Stimulated activated CD8-positive, alpha-beta memory T cell treated with anti-CD3 and anti-CD28 coated beads, Interleukin-4, amount 100 ng/mL, for 1 hour (primary cell): Measurements from ENCODE around the gene HES5.

Experiments
- DNase-seq, 2 donors: peaks; one replicate each; pipeline ENCODE4 v3.0.0-alpha.2; 2020; ENCODE audit warnings: low read depth in 2 of 2, low spot score in 1 of 2

The HES5 gene

DNA sequence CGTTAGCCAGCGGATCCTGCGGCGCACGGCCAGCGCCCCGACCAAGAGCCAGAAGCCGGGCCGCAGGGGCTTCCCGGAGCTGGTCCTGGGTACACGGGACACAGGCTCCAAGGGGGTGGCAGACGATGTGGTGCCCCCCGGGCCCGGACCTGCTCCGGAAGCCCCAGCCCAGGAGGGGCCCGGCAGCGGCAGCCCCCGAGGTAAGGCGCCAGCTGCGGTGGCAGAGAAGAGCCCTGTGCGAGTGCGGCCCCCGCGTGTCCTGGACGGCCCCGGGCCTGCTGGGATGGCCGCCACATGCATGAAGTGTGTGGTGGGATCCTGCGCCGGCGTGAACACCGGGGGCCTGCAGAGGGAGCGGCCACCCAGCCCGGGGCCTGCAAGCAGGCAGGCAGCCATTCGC lies 27.9 kb downstream of the HES5 start:
- DNase-seq: no peak

DNA sequence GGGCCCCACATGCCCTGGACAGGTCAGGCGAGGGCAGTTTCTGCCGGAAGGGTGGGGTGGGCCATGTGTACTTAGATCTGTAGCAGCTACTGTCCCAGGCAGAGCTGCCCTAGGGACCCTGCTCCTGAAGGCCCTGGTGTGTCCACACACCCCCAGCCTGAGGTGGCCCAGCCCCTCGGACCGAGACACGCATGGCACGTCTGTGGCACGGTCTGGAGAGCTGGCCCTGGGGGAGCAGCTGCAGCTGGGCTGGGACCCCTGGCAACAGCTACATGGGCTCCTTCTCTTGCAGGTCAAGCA lies 28.3 kb downstream of the HES5 start:
- DNase-seq: no peak

DNA sequence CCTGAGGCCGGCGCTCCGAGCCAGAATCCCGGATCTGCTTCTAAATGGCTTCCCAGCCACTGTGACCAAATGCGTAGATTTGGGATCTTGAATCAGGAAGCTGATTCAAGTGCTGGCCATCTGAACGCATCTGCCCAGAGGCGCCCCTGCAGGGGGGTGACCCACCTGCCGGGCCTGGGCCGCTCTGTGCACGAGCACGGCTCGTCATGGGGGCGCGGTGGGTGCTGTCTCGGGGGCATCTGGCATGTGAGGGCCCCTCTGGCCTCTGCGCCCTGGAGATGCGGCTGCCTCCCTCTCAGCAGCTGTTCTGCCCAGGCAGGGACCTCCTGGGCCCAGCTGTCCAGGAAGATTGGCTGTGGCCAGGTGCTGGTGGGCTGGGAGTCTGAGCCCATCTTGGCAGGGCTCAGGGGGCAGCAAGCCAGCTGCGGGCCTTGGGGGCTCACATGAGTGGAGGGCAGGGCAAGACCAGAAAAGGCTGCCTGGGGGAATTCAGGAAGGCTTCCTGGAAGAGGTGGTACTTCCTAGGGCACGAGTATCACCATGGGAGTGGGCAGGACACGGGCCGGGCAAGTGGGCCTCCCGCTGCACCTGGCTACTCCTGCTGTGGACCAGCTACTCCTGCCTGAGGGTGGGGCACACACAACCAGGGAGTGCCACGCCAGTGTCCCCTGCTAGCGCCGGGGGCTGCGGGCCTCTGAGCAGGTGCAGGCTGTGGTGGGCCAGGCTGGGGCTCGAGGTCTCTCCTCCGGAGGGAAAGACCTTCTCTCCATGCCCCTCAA lies 28.8 kb downstream of the HES5 start:
- no peak for DNase-seq

DNA sequence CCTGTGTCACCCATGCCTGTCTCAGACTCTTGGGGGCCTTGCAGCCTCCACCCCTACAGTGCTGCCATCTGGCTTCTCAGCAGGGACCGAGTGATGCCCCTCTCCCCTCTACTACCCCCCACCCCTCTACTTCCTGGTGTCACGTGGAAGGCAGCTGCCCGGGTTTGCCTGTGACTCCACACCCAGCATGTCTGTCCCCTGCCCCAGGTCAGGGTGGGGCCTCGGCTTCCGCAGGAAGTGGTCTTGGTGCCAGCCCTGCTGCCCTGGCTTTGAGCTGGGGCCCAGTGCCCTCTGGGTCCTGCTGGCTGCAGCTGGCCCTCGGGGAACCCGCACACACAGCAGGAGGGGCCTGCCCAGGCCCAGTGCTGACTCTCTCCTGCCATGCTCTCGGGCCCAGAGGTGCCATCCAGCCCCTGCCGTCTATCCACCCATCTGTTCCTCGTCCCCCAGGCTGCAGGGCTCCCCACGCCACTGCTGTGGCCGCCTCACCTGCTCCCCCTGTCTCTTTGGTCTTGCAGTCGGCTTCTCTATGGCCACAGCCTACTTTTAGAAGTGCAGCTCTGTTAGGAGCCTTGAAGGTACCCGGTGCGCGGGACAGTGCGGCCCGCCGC lies 30.0 kb downstream of the HES5 start:
- DNase-seq: no peak

DNA sequence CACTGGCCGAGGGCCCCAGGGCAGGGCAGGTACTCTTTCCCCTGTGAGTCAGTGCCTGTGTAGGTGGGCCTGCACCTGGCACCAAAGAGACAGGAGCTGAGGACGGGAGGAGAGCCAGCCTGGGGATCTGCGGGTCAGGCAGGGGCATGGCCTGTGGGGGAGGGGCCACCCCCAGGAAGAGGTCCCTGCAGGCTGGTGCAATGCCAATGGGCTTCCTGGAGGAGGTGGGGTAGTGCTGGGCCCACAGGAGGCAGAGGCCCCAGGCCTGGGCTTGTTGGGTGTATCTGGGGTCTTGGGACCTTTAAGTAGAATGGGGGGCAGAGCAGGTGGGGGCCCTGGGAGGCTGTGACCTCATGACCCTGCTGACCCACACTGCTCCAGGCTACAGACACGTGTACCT lies 30.8 kb downstream of the HES5 start:
- no peak for DNase-seq

DNA sequence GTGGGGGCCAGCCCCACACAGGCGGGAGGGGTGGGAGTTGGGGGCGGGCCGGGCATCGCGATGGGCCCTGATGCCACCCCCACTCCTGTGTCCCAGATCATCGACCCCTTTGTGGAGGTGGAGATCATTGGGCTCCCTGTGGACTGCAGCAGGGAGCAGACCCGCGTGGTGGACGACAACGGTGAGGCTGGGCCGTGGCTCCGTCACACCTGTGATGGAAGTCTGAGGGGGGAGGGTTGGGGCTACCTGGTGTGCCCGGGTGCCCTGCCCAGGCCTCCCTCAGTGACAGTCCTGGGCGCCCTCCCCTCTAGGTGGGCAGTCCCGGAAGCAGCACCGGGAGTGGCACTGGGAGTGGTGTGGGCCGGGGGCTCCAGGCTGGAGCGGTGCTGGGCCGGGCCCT lies 31.4 kb downstream of the HES5 start:
- DNase-seq: no peak

DNA sequence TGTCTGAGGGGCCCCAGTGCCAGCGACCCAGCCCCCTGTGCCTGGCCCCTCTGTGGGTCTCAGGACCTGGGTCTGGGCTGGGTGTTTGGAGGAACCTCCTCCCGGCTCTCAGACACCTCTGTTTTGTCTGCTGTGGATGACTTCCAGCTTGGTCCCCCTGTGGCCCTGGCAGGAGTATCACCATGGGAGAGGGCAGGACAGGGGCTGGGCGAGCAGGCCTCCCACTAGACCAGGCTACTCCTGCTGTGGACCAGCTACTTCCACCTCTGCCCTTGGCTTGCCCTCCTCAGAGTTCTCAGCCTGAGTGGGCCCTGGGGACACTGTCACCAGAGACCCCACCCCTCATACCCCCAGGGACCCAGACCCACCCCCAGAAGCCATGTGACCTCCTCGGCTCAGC lies 32.2 kb downstream of the HES5 start:
- no peak for DNase-seq

DNA sequence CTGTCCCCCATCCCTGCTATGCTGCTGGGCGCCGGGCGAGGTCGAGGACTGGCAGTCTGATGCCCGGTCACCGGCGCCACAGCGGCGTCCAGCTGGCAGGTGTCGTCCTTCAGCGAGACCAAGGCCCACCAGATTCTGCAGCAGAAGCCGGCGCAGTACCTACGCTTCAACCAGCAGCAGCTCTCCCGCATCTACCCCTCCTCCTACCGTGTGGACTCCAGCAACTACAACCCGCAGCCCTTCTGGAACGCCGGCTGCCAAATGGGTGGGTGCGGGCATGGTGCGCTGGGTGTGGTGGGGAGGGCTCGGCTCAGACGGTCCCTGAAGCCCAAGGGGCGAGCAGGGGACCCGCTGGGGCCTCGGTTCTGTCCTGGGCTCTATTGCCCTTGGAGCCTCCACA lies 33.3 kb downstream of the HES5 start:
- no peak for DNase-seq

DNA sequence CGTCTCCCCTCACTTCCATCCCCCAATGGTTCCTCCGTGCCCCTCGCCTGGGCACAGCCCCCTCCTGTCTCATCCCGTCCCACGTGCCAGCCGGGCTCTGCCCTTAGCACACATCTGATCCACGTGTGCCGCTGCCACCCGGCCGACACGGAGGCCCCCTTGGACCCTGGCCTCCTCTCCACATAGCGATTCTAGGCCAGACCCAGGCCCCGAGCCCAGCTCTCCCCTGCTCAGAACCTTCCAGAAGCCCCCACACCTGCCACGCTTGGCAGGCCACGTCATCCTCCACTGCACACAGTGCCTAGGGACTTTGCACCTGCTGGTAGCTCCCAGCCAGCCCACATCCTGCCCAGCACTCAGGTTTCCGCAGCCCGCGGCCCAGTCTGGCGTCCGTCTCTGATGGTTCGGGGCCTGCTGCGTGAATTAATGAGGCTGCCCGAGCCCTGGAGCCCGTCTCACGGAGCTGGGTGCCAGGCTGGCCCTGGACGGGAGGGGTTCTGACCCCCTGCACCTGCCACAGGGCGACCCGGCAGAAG lies 33.9 kb downstream of the HES5 start:
- DNase-seq: no peak

DNA sequence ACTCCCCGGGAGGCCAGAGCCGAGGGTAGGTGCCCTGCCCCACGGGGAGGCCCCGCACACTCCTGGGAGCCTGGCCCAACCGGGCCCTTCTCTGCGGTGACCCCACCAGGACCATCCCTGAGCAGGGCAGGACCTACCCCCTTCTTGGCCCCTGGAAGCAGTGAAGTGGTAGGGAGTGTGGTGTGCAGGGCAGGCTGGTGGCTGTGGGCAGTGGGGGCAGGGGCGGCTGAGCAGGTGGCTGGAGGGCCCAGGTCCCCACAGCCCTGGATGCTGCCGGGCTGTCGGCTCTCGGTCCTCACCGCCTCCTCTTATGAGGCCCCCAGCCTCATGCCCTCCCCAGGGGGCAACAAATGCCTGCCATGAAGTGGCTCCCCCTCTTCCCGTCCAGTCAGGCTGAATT lies 34.5 kb downstream of the HES5 start:
- no peak for DNase-seq

DNA sequence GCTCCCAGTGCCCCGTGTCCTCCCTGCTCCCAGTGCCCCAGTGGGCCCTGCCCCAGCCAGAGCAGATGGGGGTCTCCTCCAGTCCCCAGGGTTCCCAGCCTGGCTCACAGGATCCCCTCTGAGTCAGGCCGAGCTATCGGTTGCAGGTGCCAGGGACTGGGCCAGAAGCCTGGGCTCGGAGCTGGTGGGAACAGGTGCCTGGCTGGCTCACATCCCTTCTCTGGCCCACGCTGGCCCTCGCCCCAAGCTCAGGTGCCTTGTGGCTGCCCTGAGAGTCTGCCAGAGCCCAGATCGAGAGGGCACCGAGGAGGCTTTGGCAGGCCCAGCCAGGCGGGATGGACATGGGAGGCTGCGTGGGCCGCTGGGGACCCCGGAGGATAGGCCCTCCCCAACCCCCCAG lies 35.0 kb downstream of the HES5 start:
- DNase-seq: no peak

DNA sequence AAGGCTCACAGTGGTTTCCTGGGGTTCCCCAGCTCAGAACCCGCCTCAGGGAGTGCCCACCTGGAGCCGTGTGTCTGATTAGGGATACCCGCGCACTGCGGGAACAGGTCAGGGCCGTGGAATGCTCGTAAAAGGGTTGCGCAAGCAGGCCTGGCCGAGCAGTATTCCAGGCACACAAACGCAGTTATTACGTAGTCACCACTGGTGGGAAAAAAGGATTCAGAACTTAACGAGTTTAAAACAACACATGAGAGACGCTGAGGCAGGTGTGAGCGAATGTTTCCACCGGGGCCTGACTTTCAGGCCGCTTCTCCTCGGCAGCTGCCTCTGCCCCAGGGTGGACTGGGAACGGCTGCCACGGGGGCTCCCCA lies 35.8 kb downstream of the HES5 start:
- no peak for DNase-seq

DNA sequence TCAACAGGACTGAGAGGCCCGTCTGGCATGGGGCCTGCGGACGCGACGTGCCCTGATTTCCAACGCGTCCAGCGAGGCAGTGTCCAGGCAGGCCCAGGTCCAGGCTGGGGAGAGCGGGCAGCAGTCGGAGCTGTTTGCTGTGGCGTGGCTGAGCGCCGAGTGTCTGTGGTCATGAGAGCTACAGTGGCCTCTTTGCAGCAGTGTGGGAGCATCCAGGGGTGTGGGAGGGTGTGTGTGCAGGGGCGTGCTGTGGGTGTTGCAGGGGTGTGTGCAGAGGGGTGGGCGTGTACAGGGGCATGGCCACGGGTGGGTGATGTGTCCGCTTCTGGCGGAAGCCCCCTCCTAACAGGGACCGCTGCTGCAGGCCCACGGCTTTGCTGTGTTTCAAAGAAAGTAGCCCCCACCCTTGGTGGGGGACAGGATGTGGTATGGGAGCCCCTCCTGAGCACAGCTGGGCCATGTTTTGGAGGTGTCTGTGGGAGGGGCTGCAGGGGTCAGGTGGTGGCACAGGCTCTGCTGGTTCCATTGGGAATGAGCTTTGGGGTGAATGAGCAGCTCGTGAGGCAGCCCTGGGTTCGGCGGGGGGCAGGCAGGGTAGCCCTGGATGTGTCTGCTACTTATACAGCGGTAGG lies 36.3 kb downstream of the HES5 start:
- DNase-seq: no peak

DNA sequence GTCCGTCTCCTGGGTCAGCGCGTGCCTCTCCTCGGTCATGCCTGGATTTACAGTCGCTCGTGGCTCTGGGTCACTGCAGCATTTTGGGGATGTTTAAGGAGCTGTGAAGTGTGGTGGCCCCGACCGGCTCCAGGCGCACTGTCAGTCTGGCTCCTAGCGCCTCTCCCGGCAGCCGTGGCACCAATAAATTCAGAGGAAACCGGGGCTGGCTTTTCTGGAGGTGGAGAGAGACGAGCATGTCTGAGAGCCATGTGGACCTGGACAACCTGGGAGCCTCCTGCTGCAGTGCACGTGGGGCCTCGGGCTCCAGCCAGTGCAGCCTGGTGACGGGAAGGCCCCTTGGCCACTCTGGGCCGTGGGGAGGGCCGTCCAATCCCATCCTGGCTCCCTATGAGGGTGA lies 36.8 kb downstream of the HES5 start:
- no peak for DNase-seq

DNA sequence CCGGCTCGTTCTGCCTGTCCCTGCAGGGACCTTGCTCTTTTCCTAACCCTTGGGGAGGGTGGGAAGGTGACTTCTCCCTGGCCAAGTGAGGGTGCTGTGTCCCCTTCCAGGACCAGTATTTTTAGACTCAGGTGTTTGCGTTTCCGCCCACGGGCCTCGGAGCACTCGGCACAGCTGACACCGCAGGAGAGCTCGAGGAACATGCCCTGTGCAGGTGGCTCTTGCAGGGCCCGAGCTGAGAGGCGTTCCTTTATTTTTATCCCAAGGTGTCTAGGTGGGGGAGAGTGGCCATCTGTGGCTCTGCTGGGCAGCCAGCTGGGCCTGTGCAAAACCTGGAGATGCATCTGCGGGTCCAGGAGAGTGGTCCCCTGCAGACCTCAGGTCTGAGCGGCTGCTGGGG lies 38.0 kb downstream of the HES5 start:
- DNase-seq: no peak

DNA sequence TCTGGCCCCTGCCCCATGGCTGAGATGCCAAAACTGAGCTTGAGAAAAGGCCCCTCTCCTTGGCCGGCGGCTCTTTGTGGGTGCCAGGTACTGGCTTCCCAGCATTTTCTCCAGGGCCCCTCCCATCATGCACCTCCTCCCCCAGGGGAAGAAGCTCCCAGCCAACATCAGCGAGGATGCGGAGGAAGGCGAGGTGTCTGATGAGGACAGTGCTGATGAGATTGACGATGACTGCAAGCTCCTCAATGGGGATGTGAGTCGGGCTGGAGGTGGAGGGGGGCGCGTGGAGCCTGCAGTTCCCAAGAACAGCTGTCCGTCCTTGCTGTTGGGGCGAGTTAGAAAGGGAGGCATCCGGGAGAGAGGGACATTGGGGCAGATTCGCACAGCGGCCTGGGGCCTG lies 40.4 kb downstream of the HES5 start:
- DNase-seq: no peak

DNA sequence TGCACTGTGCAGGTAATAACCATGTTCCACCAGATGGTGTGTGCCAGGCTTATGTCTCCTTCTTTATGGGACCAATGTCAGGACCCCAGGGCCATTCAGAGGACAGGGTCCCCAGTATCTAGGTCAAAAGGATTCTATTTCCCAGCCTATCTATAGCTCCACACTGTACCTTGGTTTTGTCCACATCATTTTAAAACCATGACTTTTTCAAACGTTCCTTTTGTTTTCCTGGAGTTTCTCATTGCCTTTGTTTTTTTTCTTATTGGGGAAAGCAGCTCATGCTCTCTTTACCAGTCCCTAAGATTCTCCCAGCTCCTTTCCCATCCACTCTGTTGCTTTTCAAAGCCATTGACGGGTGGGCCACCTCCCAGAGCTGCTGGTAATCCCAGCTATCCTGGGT lies 41.4 kb downstream of the HES5 start:
- DNase-seq: no peak

DNA sequence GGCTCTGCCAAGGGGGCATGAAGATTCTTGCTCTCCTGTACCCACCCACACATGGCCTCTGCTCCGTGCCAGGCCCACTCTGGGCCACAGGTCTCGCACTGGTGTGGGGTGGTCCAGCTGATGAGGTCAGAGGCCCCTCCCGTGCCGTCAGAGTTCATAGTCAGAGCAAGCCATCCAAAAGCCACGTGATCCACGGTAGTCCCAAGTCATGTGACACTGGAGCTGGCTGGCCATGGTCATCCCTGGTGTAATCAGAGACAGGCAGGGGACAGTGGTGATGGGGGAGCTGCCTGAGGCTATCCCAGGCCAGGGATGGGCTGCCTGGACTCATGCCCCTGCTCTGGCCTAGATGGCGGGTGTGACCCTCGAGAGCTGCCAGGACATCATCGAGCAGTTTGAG lies 43.5 kb downstream of the HES5 start:
- DNase-seq: no peak

DNA sequence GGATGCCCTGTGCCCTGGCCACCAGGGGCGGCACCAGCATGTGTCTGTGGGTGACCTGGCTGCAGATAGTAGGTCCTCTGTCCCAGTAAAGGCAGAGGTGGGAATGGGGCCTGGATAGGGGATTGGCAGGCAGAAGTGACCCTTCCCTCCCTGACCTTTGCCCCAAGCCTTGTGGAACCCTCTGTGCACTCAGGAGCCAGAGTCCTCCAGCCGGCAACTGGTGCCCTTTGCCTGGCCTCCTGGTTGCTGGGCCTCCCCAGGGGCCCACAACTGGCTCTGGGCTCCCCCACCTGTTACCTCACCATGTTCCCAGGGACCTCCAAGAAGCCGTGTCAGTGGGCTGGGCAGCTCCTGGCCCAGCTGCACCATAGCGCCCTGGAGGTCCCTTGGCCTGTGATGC lies 44.0 kb downstream of the HES5 start:
- DNase-seq: no peak

DNA sequence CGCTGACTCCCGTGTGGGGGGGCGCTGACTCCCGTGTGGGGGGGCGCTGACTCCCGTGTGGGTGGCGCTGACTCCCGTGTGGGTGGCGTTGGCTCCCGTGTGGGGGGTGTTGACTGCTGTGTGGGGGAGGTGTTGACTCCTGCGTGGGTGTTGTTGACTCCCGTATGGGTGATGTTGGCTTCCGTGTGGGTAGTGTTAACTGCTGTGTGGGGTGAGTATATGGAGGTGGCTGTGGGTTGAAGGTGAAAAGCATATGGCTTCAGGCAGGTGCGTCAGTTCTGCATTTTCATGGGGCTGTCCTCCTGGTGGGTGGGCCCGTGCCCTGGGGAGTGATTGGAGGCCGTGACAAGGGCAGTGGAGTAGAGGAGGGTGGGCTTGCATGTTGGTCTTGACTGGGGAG lies 46.1 kb downstream of the HES5 start:
- DNase-seq: no peak

DNA sequence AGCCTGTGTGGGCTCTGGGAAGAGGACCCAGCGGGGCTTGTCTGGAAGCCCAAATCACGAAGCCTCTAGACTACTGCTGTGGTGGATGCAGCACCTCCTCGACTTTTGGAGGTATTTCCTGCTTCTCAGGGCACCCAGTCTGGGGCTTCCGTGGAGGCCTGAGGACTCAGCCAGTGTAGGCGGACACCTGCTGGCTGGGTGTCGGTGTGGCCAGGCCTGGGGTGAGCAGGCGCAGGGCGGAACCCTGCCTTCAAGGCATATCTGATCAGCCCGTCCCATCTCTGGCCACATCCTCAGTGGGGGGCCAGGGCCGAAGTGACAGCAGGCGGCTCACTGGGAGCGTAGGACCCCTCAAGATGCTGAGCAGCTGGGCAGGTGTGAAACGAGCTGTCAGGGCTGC lies 47.0 kb downstream of the HES5 start:
- no peak for DNase-seq

DNA sequence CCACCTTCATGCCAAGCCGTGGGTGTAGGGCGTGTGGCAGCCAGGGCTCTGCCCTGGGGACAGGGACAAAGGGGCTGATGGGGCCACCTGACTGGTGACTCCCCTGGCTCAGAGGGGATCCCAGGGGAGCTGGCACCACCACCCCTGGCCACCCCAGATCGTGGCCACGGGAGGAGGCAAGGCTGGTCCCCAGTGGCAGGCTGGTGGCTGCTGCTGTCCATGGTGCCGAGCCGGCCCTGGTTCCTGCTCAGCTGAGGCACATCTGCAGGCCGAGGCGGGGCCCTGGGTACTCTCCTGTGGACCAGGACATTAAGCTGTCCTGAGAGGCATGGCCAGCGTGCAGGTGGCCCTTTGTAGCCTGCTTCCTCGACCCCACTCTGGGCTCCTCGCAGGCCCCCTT lies 47.5 kb downstream of the HES5 start:
- DNase-seq: no peak

DNA sequence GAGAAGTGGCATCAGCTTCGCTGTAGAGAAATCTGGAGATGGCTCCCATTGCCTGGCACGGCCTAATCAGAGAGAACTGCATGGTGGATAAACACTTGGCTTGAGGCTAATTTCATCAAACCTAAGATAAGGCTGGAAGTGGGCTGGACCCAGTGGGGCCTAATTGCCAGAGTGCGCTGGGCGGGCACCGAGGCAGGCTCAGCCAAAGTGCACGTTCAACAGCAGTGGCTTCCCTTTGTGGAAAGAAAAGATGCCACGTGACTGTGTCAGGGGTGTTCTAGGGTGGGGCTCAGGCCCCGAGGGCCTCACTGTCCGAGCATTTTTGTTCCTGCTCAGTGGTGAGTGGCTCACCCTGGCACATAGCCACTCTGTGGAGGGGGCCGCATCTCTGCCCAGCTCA lies 48.2 kb downstream of the HES5 start:
- no peak for DNase-seq
